Brain microvascular endothelial cell (primary cell): ENCODE measurements around the gene RXRA.

Source experiments
- DNase-seq: peaks from one replicate; pipeline ENCODE4 v3.0.0-alpha.2; 2020
- H3K27ac ChIP-seq: fragments of 250-450 bp; sonication (Bioruptor Pico); 2 replicates; pipeline ENCODE4 v1.5.1; 2020; ENCODE audit warnings: mild to moderate bottlenecking, moderate library complexity
- H3K27me3 ChIP-seq: fragments of 250-450 bp; sonication (Bioruptor Pico); replicated peaks from 2 replicates; pipeline ENCODE4 v1.5.1; 2020; ENCODE audit warnings: mild to moderate bottlenecking
- H3K36me3 ChIP-seq: fragments of 250-450 bp; sonication (Bioruptor Pico); replicated peaks from 2 replicates; pipeline ENCODE4 v1.5.1; 2020; ENCODE audit warnings: mild to moderate bottlenecking
- H3K4me3 ChIP-seq: 2 replicates; pipeline ENCODE4 v1.5.1; 2011; ENCODE audit warnings: low read depth, mild to moderate bottlenecking, control low read depth, low read length, moderate library complexity
- in situ Hi-C: cut with HindIII; loops from 2 replicates; pipeline ENCODE4 v1.10.0; 2017; ENCODE audit warnings: low sequenced_read_pairs, low pct_ligation_motif_present
- TF ChIP-seq, protein P1 (sequence below): IDR thresholded peaks from 2 replicates; pipeline ENCODE4 v1.5.1; 2011; ENCODE audit warnings: low read depth, mild to moderate bottlenecking, moderate library complexity, low read length, control low read depth, inconsistent platforms; ENCODE audit errors: missing control alignments

The RXRA gene

DNA sequence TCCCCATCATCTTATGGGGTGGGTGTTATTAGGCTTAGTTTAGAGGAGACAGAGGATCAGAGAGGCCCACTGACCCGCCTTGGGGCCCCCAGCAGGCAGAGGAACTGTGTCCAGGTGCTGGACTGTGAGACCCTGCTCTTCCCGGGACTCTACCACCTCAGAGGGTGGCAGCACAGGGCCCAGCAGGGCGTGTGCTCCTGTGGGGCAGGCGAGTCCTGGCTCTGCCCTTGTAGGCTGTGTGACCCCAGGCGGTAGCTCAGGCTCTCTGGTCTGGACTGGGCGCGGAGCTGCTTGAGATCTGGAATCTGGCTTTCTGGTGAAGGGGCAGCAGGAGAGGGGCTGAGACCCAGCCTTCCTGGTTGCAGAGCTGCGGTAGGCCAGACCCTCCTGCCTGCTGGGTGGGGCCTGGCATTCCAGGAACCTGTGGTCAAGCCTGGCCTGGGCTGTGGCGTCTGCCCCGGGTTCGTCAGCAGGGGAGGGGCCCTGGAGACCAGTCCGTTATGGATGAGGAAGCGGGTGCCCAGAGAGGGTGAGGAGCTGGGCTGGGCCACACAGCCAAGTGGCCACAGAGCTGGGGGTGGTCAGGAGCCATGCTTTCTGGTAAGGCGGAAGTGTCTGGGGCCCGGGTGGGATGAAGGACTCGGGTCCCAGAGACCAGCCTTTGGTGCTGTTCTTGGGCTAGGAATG, 46.5 kb downstream of the RXRA start:
- H3K4me3 ChIP-seq: no peak overlapping the region
- no peak overlapping the region for H3K27ac ChIP-seq

GRCh38 chr9:134373269-134373668, 47.0 kb downstream of the RXRA start:
- no peaks in the 10 kb centered on the region for H3K36me3 ChIP-seq
- no peak for DNase-seq
- H3K27me3 ChIP-seq: no peaks in the 10 kb centered on the region
- no peak overlapping the region for H3K4me3 ChIP-seq
- TF ChIP-seq, protein P1, sequence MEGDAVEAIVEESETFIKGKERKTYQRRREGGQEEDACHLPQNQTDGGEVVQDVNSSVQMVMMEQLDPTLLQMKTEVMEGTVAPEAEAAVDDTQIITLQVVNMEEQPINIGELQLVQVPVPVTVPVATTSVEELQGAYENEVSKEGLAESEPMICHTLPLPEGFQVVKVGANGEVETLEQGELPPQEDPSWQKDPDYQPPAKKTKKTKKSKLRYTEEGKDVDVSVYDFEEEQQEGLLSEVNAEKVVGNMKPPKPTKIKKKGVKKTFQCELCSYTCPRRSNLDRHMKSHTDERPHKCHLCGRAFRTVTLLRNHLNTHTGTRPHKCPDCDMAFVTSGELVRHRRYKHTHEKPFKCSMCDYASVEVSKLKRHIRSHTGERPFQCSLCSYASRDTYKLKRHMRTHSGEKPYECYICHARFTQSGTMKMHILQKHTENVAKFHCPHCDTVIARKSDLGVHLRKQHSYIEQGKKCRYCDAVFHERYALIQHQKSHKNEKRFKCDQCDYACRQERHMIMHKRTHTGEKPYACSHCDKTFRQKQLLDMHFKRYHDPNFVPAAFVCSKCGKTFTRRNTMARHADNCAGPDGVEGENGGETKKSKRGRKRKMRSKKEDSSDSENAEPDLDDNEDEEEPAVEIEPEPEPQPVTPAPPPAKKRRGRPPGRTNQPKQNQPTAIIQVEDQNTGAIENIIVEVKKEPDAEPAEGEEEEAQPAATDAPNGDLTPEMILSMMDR: peak; percentile 22
- in situ Hi-C loops: no loop called here
- H3K27ac ChIP-seq: no peak overlapping the region

More for the DNA sequence above, 46.5 kb downstream of the RXRA start:
- in situ Hi-C loops: no loop called here
- no peaks in the 10 kb centered on the region for H3K27me3 ChIP-seq
- DNase-seq: no peak
- TF ChIP-seq, protein P1: no peak
- no peaks in the 10 kb centered on the region for H3K36me3 ChIP-seq

DNA sequence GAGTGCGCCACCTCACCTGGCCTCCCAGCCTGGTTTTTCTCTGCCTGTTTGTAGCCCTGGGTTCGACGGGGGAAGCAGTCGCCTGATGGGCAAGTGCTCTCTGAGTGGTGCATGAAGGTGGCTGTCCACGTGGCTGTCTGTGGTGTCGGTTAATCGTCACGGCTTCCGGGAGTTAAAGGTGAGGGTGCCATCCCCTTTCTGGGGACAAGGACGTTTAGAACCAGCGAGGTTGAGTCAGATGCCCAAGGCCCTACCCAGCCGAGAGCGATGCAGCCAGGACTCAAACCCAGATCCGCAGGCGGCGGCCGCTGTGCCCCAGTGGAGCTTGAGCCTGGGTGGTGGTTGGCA, 47.7 kb downstream of the RXRA start:
- no peak for DNase-seq
- Histone ChIP-seq H3K27ac (no peak overlapping the region), H3K4me3 (no peak overlapping the region), H3K27me3 (no peaks in the 10 kb centered on the region), H3K36me3 (no peaks in the 10 kb centered on the region)
- in situ Hi-C loops: no loop called here
- TF ChIP-seq, protein P1: no peak

- H3K27me3 ChIP-seq: no peaks in the 10 kb centered on the region
- no peak overlapping the region for H3K4me3 ChIP-seq
- H3K36me3 ChIP-seq: no peaks in the 10 kb centered on the region
- in situ Hi-C loops: no loop called here
- H3K27ac ChIP-seq: no peak overlapping the region
- TF ChIP-seq, protein P1: no peak
- DNase-seq: no peak
These were observed 48.2 kb downstream of the RXRA start for GRCh38 chr9:134374301-134375010.

GRCh38 chr9:134375011-134375390, 48.7 kb downstream of the RXRA start:
- DNase-seq: no peak
- Histone ChIP-seq H3K4me3 (no peak overlapping the region), H3K36me3 (no peaks in the 10 kb centered on the region), H3K27me3 (no peaks in the 10 kb centered on the region), H3K27ac (no peak overlapping the region)
- TF ChIP-seq, protein P1: no peak
- in situ Hi-C loops: no loop called here
